CD4-positive, alpha-beta memory T cell (primary cell): Measurements from ENCODE around the gene MS4A10. TPM values are rescaled to one million over a fixed set of nuclear protein-coding genes. Genes with fewer than 3 reads are reported as not detected.

Experiments
- CTCF ChIA-PET: fragments of 350-600 bp; sonication (Branson Sonifier 250); formaldehyde crosslinking; loops from one replicate; lab custom pipeline; 2021; ENCODE audit warnings: inconsistent platforms; ENCODE audit not compliant: partially characterized antibody; lab: Charles Lee
- POLR2A ChIA-PET: fragments of 350-600 bp; sonication (Branson Sonifier 250); formaldehyde crosslinking; loops from one replicate; lab custom pipeline; 2021; ENCODE audit not compliant: partially characterized antibody; lab: Charles Lee
- DNase-seq, 5 donors: peaks; one replicate each; pipeline versions ENCODE4 v3.0.0 to v3.0.0-alpha.2; 2020 to 2022; ENCODE audit warnings: mixed read lengths in 1 of 5
- H3K27ac ChIP-seq: one replicate; pipeline ENCODE4 v1.7.0; 2013; ENCODE audit warnings: low read depth, low read length
- H3K27me3 ChIP-seq: 2 replicates; pipeline ENCODE4 v1.7.0; 2013; ENCODE audit warnings: mild to moderate bottlenecking, low read length, moderate library complexity; ENCODE audit not compliant: insufficient read depth
- H3K36me3 ChIP-seq: 2 replicates; pipeline ENCODE4 v1.7.0; 2013; ENCODE audit warnings: mild to moderate bottlenecking, low read length, moderate library complexity; ENCODE audit not compliant: insufficient read depth
- H3K4me1 ChIP-seq: 2 replicates; pipeline ENCODE4 v1.7.0; 2013; ENCODE audit warnings: mild to moderate bottlenecking, low read length, moderate library complexity; ENCODE audit not compliant: insufficient read depth
- H3K4me3 ChIP-seq, 2 donors: one replicate each; pipeline ENCODE4 v1.7.0; 2013; ENCODE audit warnings: low read length in 2 of 2, mild to moderate bottlenecking in 1 of 2
- H3K9me3 ChIP-seq, 2 donors: one replicate each; pipeline ENCODE4 v1.7.0; 2013; ENCODE audit warnings: low read length in 2 of 2, control low read depth in 1 of 2; ENCODE audit not compliant: control insufficient read depth in 1 of 2
- H3K27ac Mint-ChIP-seq, 7 donors: one replicate each; pipeline ENCODE4 v1.8.0; 2020 to 2021; ENCODE audit warnings: mixed read lengths in 7 of 7, mild to moderate bottlenecking in 6 of 7, inconsistent platforms in 3 of 7, moderate library complexity in 3 of 7
- H3K27me3 Mint-ChIP-seq, 2 donors: one replicate each; pipeline ENCODE4 v1.8.0; 2020 to 2021; ENCODE audit warnings: mixed read lengths in 2 of 2
- H3K36me3 Mint-ChIP-seq, 2 donors: one replicate each; pipeline ENCODE4 v1.8.0; 2020 to 2021; ENCODE audit warnings: mixed read lengths in 2 of 2, inconsistent platforms in 1 of 2, mild to moderate bottlenecking in 1 of 2
- H3K4me1 Mint-ChIP-seq, 4 donors: one replicate each; pipeline ENCODE4 v1.8.0; 2020 to 2021; ENCODE audit warnings: mixed read lengths in 4 of 4, mild to moderate bottlenecking in 1 of 4
- H3K4me3 Mint-ChIP-seq, 8 donors: one replicate each; pipeline ENCODE4 v1.8.0; 2020 to 2021; ENCODE audit warnings: mixed read lengths in 8 of 8, mild to moderate bottlenecking in 7 of 8, moderate library complexity in 6 of 8, inconsistent platforms in 3 of 8
- H3K9me3 Mint-ChIP-seq, 8 donors: one replicate each; pipeline ENCODE4 v1.8.0; 2020 to 2021; ENCODE audit warnings: mixed read lengths in 8 of 8, mild to moderate bottlenecking in 5 of 8, inconsistent platforms in 3 of 8, moderate library complexity in 1 of 8
- intact Hi-C: fragments of 100-400 bp; cut with micrococcal nuclease; formaldehyde crosslinking; loops from one replicate; pipeline ENCODE4 v1.15.1; 2023
- polyA plus RNA-seq, 2 donors: library from polyadenylated mRNA; unstranded; fragments of 300-500 nt; fragmentation: Illumina TruSeq; gene quantifications; one replicate each; pipeline ENCODE4 v1.2.3, GENCODE V29; 2021
- total RNA-seq, 2 experiments: library from RNA; stranded (reverse); gene quantifications; one replicate each; pipeline ENCODE4 v1.2.3, GENCODE V29; 2021

MS4A10 gene
- total and polyA plus RNA-seq, 4 experiments from 2014 or later, result not detected

GRCh38 chr11:60780065-60780464 is 5.1 kb upstream of the MS4A10 start:
- no peak overlapping the region for H3K4me3 Mint-ChIP-seq
- H3K9me3 Mint-ChIP-seq, result no peaks in the 10 kb centered on the region
- H3K4me1 Mint-ChIP-seq, result peaks cover 4 to 7% (median 5%) of the 10 kb centered on the region in 4 donors
- H3K9me3 ChIP-seq, result no peaks in the 10 kb centered on the region
- H3K27me3 ChIP-seq, result no peaks in the 10 kb centered on the region
- no peak overlapping the region for H3K27ac ChIP-seq
- H3K27me3 Mint-ChIP-seq, result peaks cover 0 to 4% of the 10 kb centered on the region in 2 donors
- POLR2A ChIA-PET, result no interaction called here
- H3K36me3 ChIP-seq, result no peaks in the 10 kb centered on the region
- no peaks in the 10 kb centered on the region for H3K36me3 Mint-ChIP-seq
- H3K4me1 ChIP-seq, result no peaks in the 10 kb centered on the region
- CTCF ChIA-PET, result interaction anchor here (0.9 to 2.0 kb wide), 2 partner anchors 10 to 744 kb away, joined by 3 to 5 read pairs; no protein-coding TSS in a partner anchor
- no peak for DNase-seq
- H3K4me3 ChIP-seq, result no peak overlapping the region
- intact Hi-C loops, result no loop called here
- no peak overlapping the region for H3K27ac Mint-ChIP-seq

GRCh38 chr11:60780774-60781173 is 4.4 kb upstream of the MS4A10 start:
- Histone ChIP-seq H3K9me3 (no peaks in the 10 kb centered on the region), H3K27me3 (no peaks in the 10 kb centered on the region), H3K4me1 (no peaks in the 10 kb centered on the region), H3K4me3 (no peak overlapping the region), H3K36me3 (no peaks in the 10 kb centered on the region), H3K27ac (no peak overlapping the region)
- Mint-ChIP-seq H3K27me3 (no peaks in the 10 kb centered on the region), H3K4me1 (no peaks in the 10 kb centered on the region), H3K9me3 (no peaks in the 10 kb centered on the region), H3K4me3 (no peak overlapping the region), H3K27ac (no peak overlapping the region), H3K36me3 (no peaks in the 10 kb centered on the region)
- ChIA-PET POLR2A (no interaction called here), CTCF (interaction anchor here (0.9 kb wide), 1 partner anchor 744 kb away, joined by 3 read pairs; no protein-coding TSS in a partner anchor)
- intact Hi-C loops, result no loop called here
- no peak for DNase-seq

DNA sequence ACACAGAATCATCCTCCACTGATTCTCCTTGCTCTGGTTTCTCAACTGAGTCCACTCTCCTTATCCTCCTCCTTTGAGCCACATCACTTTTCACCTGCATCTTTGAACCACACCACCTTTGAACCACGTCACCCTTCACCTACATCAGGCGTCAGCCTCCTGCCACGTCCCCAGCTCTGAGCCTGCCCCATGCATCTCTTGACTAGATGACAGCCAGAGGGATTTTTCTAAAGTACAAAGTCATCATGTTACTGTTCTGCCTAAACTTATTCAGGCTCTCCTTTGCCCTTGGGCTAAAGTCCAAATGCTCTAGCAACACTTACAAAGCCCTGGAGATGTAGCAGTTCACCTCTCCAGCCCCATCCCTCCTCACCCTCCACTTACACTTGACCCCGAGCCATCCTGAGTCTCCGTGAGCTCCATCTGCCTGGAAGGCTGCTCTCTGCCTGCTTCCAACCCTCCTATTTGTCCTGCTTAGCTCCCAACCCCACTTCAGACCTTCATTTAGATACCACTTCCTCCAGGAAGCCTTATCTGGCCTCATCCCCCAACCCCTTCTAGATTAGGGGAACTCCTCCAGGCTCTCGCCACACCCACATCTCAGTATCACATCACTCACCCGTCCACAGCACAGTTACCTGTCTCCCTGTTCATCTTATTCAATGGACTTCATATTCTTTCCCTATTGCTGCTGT is 3.7 kb upstream of the MS4A10 start:
- Mint-ChIP-seq H3K4me1 (no peaks in the 10 kb centered on the region), H3K9me3 (no peaks in the 10 kb centered on the region)
- no peak overlapping the region for H3K27ac ChIP-seq

DNA sequence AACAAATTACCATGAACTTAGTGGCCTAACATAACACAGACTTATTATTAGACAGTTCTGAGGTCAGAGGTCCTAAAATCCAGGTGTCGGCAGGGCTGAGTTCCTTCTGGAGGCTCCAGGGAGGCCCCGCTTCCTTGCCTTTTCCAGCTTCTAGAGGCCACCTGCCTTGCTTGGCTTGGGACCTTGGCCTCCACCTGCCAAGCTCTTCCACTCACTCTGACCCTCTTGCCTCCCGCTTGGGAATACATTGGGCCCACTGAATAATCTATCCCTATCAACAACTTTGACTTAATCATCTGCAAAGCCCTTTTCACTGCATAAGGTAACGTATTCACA is 3.2 kb upstream of the MS4A10 start:
- Mint-ChIP-seq H3K9me3 (no peaks in the 10 kb centered on the region), H3K27me3 (no peaks in the 10 kb centered on the region), H3K36me3 (no peaks in the 10 kb centered on the region), H3K27ac (no peak overlapping the region), H3K4me3 (no peak overlapping the region), H3K4me1 (no peaks in the 10 kb centered on the region)
- POLR2A ChIA-PET, result no interaction called here
- H3K9me3 ChIP-seq, result no peaks in the 10 kb centered on the region
- CTCF ChIA-PET, result no interaction called here
- H3K4me3 ChIP-seq, result no peak overlapping the region
- H3K4me1 ChIP-seq, result no peaks in the 10 kb centered on the region
- no peak for DNase-seq
- H3K27ac ChIP-seq, result no peak overlapping the region
- intact Hi-C loops, result no loop called here
- H3K36me3 ChIP-seq, result no peaks in the 10 kb centered on the region
- no peaks in the 10 kb centered on the region for H3K27me3 ChIP-seq

More for the DNA sequence above, 3.7 kb upstream of the MS4A10 start:
- CTCF ChIA-PET, result no interaction called here
- Histone ChIP-seq H3K36me3 (no peaks in the 10 kb centered on the region), H3K4me3 (no peak overlapping the region), H3K27me3 (no peaks in the 10 kb centered on the region), H3K4me1 (no peaks in the 10 kb centered on the region), H3K9me3 (no peaks in the 10 kb centered on the region)
- intact Hi-C loops, result no loop called here
- Mint-ChIP-seq H3K27me3 (no peaks in the 10 kb centered on the region), H3K36me3 (no peaks in the 10 kb centered on the region), H3K4me3 (no peak overlapping the region), H3K27ac (no peak overlapping the region)
- POLR2A ChIA-PET, result no interaction called here
- DNase-seq, result no peak

DNA sequence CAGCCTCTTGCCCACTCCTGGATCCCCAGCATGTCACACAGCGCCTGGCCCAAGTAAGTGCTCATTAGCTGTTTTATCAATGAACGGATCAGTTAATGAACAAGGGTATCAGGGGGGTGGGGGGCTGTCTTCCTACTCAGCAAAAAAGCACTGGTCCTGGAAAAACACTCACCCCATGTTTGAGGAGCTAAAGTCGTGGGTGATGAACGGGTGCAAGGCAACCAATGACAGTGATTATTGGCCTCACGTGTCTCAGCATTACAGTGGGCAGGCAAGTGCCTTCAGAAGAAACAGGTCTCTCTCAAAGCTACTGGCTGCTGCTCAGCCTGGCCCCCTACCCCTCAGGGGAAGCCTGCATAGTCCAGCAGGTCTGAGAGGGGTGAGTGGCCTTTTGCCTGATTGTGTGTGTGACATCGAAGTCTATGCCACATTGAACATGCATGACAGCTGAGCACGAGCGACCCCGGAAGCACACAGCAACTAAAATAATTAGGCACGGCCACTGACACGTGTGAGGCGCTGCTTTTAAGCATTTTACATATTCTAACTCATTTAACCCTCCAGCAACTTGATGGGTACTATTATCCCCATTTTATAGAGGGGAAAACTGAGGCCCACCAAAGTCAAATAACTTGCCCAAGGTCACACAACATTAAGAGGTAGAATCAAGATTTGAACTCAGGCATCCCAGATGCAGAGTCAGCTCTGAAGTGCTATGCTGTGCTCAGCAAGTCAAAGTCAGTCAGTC is 2.6 kb upstream of the MS4A10 start:
- Histone ChIP-seq H3K9me3 (no peaks in the 10 kb centered on the region), H3K27ac (no peak overlapping the region), H3K36me3 (no peaks in the 10 kb centered on the region), H3K4me3 (no peak overlapping the region), H3K27me3 (no peaks in the 10 kb centered on the region), H3K4me1 (no peaks in the 10 kb centered on the region)
- Mint-ChIP-seq H3K36me3 (no peaks in the 10 kb centered on the region), H3K9me3 (no peaks in the 10 kb centered on the region), H3K27ac (no peak overlapping the region), H3K27me3 (no peaks in the 10 kb centered on the region), H3K4me1 (no peaks in the 10 kb centered on the region), H3K4me3 (no peak overlapping the region)
- intact Hi-C loops, result no loop called here
- POLR2A ChIA-PET, result no interaction called here
- CTCF ChIA-PET, result no interaction called here
- no peak for DNase-seq

GRCh38 chr11:60783141-60783484 is 2.0 kb upstream of the MS4A10 start:
- Mint-ChIP-seq H3K27ac (no peak overlapping the region), H3K27me3 (no peaks in the 10 kb centered on the region), H3K4me1 (no peaks in the 10 kb centered on the region), H3K9me3 (no peaks in the 10 kb centered on the region), H3K36me3 (no peaks in the 10 kb centered on the region), H3K4me3 (no peak overlapping the region)
- Histone ChIP-seq H3K4me3 (no peak overlapping the region), H3K27ac (no peak overlapping the region), H3K9me3 (no peaks in the 10 kb centered on the region), H3K36me3 (no peaks in the 10 kb centered on the region), H3K27me3 (no peaks in the 10 kb centered on the region), H3K4me1 (no peaks in the 10 kb centered on the region)
- CTCF ChIA-PET, result interaction anchor here (3.0 kb wide), 1 partner anchor 8 kb away, joined by 13 read pairs; no protein-coding TSS in a partner anchor
- POLR2A ChIA-PET, result no interaction called here
- no peak for DNase-seq
- intact Hi-C loops, result no loop called here

GRCh38 chr11:60783911-60784310 is 1.2 kb upstream of the MS4A10 start:
- no peak overlapping the region for H3K4me3 Mint-ChIP-seq
- H3K4me3 ChIP-seq, result no peak overlapping the region
- no peaks in the 10 kb centered on the region for H3K27me3 Mint-ChIP-seq
- no peaks in the 10 kb centered on the region for H3K9me3 ChIP-seq
- H3K27ac Mint-ChIP-seq, result no peak overlapping the region
- no peaks in the 10 kb centered on the region for H3K4me1 ChIP-seq
- CTCF ChIA-PET, result interaction anchor here (3.0 kb wide), 1 partner anchor 9 kb away, joined by 13 read pairs; no protein-coding TSS in a partner anchor
- no peaks in the 10 kb centered on the region for H3K4me1 Mint-ChIP-seq
- no peaks in the 10 kb centered on the region for H3K27me3 ChIP-seq
- DNase-seq, result no peak
- no peaks in the 10 kb centered on the region for H3K36me3 Mint-ChIP-seq
- intact Hi-C loops, result no loop called here
- H3K9me3 Mint-ChIP-seq, result no peaks in the 10 kb centered on the region
- POLR2A ChIA-PET, result no interaction called here
- H3K27ac ChIP-seq, result no peak overlapping the region
- H3K36me3 ChIP-seq, result no peaks in the 10 kb centered on the region
